SK-N-MC (cell line): ENCODE results near the gene MIOX.

Experiments used
- EZH2 ChIP-seq: fragments of 200-600 bp; sonication (generic); IDR thresholded peaks from one replicate; pipeline ENCODE4 v1.6.1; 2017; ENCODE audit warnings: antibody characterized with exemption
- POLR2AphosphoS5 ChIP-seq: IDR thresholded peaks from 2 replicates; pipeline ENCODE4 v1.6.1; 2012; ENCODE audit warnings: mild to moderate bottlenecking, low read depth, low read length, borderline replicate concordance

- TF ChIP-seq EZH2, result no peak
- TF ChIP-seq POLR2AphosphoS5, result no peak; the same call in 1 of the 2 replicates
These were observed 39.6 kb downstream of the MIOX start for GRCh38 chr22:50526108-50526833.
